ENCODE results near the gene PCDHGA6. TPM values are rescaled to one million over a fixed set of nuclear protein-coding genes. Genes with fewer than 3 reads are reported as not detected.

PCDHGA6 gene
- total RNA-seq, 1 donor = 6.5 TPM

DNA sequence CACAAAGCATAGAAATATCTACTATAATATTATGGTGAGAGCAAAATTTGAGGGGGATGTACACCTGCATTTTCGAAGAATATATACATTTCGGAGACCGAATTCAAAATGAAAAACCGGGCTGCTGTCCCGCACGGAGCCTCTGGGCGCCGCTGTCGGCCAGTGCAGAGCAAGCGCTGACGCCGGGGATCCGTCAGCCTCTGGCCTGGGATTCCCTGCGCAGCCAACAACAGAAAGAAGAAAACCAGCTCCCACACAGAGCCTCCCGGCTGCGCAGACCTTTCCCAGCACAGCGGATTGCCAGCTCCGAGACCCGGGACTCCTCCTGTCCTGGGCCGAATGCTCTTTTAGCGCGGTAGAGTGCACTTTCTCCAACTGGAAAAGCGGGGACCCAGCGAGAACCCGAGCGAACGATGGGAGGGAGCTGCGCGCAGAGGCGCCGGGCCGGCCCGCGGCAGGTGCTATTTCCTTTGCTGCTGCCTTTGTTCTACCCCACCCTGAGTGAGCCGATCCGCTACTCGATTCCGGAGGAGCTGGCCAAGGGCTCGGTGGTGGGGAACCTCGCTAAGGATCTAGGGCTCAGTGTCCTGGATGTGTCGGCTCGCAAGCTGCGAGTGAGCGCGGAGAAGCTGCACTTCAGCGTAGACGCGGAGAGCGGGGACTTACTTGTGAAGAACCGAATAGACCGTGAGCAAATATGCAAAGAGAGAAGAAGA is 34.3 kb downstream of the PCDHGA6 start, which contains the start of gene PCDHGB6:
Gene PCDHGB6, plus strand, starts transcription at position 232 of the 716 bp plus-strand sequence. Its CDS starts 182 bp downstream, at position 414.

DNA sequence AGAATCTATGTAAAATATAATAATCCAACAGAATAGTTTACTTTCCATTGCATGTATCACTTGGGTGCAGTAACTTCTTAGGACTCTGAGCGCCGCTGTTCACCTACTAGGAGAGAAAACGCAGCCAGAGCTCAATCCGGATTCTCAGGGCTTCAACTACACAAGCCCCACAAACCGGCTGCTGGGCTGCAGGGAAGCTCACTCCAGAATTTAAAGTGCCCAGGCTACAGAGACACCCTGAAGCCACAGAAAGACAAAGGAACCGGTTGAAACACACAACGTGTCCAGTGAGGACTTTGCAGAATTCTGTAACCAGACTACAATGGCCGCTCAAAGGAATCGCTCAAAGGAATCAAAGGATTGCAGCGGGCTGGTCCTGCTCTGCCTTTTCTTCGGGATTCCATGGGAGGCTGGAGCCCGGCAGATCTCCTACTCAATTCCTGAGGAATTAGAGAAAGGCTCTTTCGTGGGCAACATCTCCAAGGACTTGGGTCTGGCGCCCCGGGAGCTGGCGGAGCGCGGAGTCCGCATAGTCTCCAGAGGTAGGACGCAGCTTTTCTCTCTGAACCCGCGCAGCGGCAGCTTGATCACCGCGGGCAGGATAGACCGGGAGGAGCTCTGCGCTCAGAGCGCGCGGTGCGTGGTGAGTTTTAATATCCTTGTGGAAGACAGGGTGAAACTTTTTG is 39.3 kb downstream of the PCDHGA6 start, which contains the start of gene PCDHGA10:
Gene PCDHGA10, plus strand, starts transcription at position 134 of the 686 bp plus-strand sequence. Its CDS starts 189 bp downstream, at position 323.

DNA sequence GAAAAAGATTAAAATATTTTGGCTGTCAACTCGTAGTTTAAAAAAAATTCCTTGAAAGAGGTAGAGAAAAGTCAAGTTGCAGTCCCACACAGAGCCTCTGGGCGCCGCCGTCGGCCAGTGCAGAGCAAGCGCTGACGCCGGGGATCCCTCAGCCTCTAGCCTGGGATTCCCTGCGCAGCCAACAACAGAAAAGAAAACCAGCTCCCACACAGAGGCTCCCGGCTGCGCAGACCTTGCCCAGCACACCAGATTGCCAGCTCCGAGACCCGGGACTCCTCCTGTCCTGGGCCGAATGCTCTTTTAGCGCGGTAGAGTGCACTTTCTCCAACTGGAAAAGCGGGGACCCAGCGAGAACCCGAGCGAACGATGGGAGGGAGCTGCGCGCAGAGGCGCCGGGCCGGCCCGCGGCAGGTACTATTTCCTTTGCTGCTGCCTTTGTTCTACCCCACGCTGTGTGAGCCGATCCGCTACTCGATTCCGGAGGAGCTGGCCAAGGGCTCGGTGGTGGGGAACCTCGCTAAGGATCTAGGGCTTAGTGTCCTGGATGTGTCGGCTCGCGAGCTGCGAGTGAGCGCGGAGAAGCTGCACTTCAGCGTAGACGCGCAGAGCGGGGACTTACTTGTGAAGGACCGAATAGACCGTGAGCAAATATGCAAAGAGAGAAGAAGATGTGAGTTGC is 43.9 kb downstream of the PCDHGA6 start, which contains the start of gene PCDHGB7:
Gene PCDHGB7, plus strand, starts transcription at position 184 of the 679 bp plus-strand sequence. Its CDS starts 183 bp downstream, at position 367.

DNA sequence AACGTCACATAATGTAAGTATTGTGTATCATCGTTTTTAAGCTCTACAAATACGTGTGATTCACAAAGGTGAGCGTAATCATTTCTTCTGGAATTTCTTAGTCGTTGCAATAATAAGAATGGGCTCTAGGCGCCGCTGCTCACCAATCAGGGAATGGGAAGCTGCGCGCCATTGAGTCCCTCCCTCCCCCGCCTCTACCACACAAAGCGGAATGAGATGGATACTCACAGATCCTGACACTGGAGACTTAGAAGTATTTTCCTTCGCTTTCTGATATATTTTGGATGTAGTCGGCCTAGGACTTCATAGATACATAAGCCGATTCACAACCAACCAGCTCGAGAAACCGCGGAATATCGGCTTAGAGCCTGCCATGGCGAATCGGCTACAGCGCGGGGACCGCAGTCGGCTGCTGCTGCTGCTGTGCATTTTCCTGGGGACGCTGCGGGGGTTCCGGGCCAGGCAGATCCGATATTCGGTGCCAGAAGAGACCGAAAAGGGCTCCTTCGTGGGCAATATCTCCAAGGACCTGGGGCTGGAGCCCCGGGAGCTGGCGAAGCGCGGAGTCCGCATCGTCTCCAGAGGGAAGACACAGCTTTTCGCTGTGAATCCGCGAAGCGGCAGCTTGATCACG is 47.3 kb downstream of the PCDHGA6 start, which contains the start of gene PCDHGA11:
Gene PCDHGA11, plus strand, starts transcription at position 197 of the 634 bp plus-strand sequence. Its CDS starts 177 bp downstream, at position 374.

Other genes starting within 250 kb of the PCDHGA6 start
- 1.1 and 1.2 TPM in 2 replicates for gene PCDHB5, start 238.7 kb upstream of the PCDHGA6 start, total RNA-seq
- 0.49 and 0.73 TPM in 2 replicates for gene PCDHB6, start 223.8 kb upstream of the PCDHGA6 start, total RNA-seq
- gene PCDHB7, start 201.2 kb upstream of the PCDHGA6 start, total RNA-seq = 1.1 and 2.1 TPM in 2 replicates
- gene PCDHB8, start 196.1 kb upstream of the PCDHGA6 start, total RNA-seq = 1.2 and 1.5 TPM in 2 replicates
- 0.81 and 1.8 TPM in 2 replicates for gene PCDHB16, start 191.5 kb upstream of the PCDHGA6 start, total RNA-seq
- gene PCDHB9, start 186.7 kb upstream of the PCDHGA6 start, total RNA-seq = 0.97 and 2.2 TPM in 2 replicates
- 0.81 and 0.97 TPM in 2 replicates for gene PCDHB10, start 181.5 kb upstream of the PCDHGA6 start, total RNA-seq
- gene PCDHB11, start 174.3 kb upstream of the PCDHGA6 start, total RNA-seq = 0.73 and 0.81 TPM in 2 replicates
- 0.32 and 0.97 TPM in 2 replicates for gene PCDHB12, start 165.2 kb upstream of the PCDHGA6 start, total RNA-seq
- 1.2 and 1.3 TPM in 2 replicates for gene PCDHB13, start 160.0 kb upstream of the PCDHGA6 start, total RNA-seq
- gene PCDHB14, start 150.5 kb upstream of the PCDHGA6 start, total RNA-seq = 0.61 and 1.3 TPM in 2 replicates
- gene PCDHB15, start 128.5 kb upstream of the PCDHGA6 start, total RNA-seq = 0.24 and 0.32 TPM in 2 replicates
- 1.3 and 1.9 TPM in 2 replicates for gene SLC25A2, start 69.8 kb upstream of the PCDHGA6 start, total RNA-seq
- gene TAF7, start 53.1 kb upstream of the PCDHGA6 start, total RNA-seq = 66.9 and 68.6 TPM in 2 replicates
- gene PCDHGA1, start 43.4 kb upstream of the PCDHGA6 start, total RNA-seq = 1.1 and 1.6 TPM in 2 replicates
- gene PCDHGA2, start 35.1 kb upstream of the PCDHGA6 start, total RNA-seq = 4.2 and 6.0 TPM in 2 replicates
- 4.9 and 5.7 TPM in 2 replicates for gene PCDHGA3, start 30.1 kb upstream of the PCDHGA6 start, total RNA-seq
- 3.5 and 4.2 TPM in 2 replicates for gene PCDHGB1, start 23.8 kb upstream of the PCDHGA6 start, total RNA-seq
- gene PCDHGA4, start 18.9 kb upstream of the PCDHGA6 start, total RNA-seq = 7.8 and 8.9 TPM in 2 replicates
- 4.1 and 4.6 TPM in 2 replicates for gene PCDHGB2, start 13.9 kb upstream of the PCDHGA6 start, total RNA-seq
- 3.2 and 4.0 TPM in 2 replicates for gene PCDHGA5, start 9.7 kb upstream of the PCDHGA6 start, total RNA-seq
- gene PCDHGB3, start 3.6 kb upstream of the PCDHGA6 start, total RNA-seq = 6.8 and 7.7 TPM in 2 replicates
- gene PCDHGA7, start 8.9 kb downstream of the PCDHGA6 start, total RNA-seq = 7.2 and 7.5 TPM in 2 replicates
- gene PCDHGB4, start 13.8 kb downstream of the PCDHGA6 start, total RNA-seq = 18.0 and 23.0 TPM in 2 replicates
- 3.0 and 4.1 TPM in 2 replicates for gene PCDHGA8, start 18.7 kb downstream of the PCDHGA6 start, total RNA-seq
- 28.4 and 32.7 TPM in 2 replicates for gene PCDHGB5, start 24.1 kb downstream of the PCDHGA6 start, total RNA-seq
- 7.1 and 7.3 TPM in 2 replicates for gene PCDHGA9, start 28.9 kb downstream of the PCDHGA6 start, total RNA-seq
- gene PCDHGB6, start 34.1 kb downstream of the PCDHGA6 start, total RNA-seq = 5.0 and 6.1 TPM in 2 replicates
- gene PCDHGA10, start 39.1 kb downstream of the PCDHGA6 start, total RNA-seq = 16.7 and 19.1 TPM in 2 replicates
- 20.2 and 20.3 TPM in 2 replicates for gene PCDHGB7, start 43.8 kb downstream of the PCDHGA6 start, total RNA-seq
- 14.6 and 19.8 TPM in 2 replicates for gene PCDHGA11, start 47.2 kb downstream of the PCDHGA6 start, total RNA-seq
- 23.6 and 37.8 TPM in 2 replicates for gene PCDHGA12, start 56.6 kb downstream of the PCDHGA6 start, total RNA-seq
- 126 and 129 TPM in 2 replicates for gene PCDHGC3, start 102.1 kb downstream of the PCDHGA6 start, total RNA-seq
- 6.3 and 6.5 TPM in 2 replicates for gene PCDHGC4, start 111.1 kb downstream of the PCDHGA6 start, total RNA-seq
- 4.5 and 4.7 TPM in 2 replicates for gene PCDHGC5, start 115.2 kb downstream of the PCDHGA6 start, total RNA-seq
- gene DIAPH1, start 245.1 kb downstream of the PCDHGA6 start, total RNA-seq = 23.0 and 23.1 TPM in 2 replicates